Chondrocyte (in vitro differentiated cells): ENCODE measurements around the gene PAK5. TPM values are rescaled to one million over a fixed set of nuclear protein-coding genes. Genes with fewer than 3 reads are reported as not detected.
A peak's percentile ranks its signal among the peaks of the same experiment; 100 is the strongest.

Source experiments
- DNase-seq: peaks from one replicate; pipeline ENCODE4 v3.0.0; 2021; ENCODE audit warnings: mixed read lengths, low spot score
- H3K27ac Mint-ChIP-seq: one replicate; pipeline ENCODE4 v1.8.0; 2021; ENCODE audit warnings: mild to moderate bottlenecking, moderate library complexity, mixed read lengths; ENCODE audit not compliant: unreplicated experiment
- H3K27me3 Mint-ChIP-seq: 2 replicates; pipeline ENCODE4 v1.8.0; 2021; ENCODE audit warnings: low read depth, mixed read lengths
- H3K36me3 Mint-ChIP-seq: 2 replicates; pipeline ENCODE4 v1.8.0; 2021; ENCODE audit warnings: low read depth, mixed read lengths
- H3K4me1 Mint-ChIP-seq: 2 replicates; pipeline ENCODE4 v1.8.0; 2021; ENCODE audit warnings: low read depth, mild to moderate bottlenecking, mixed read lengths
- H3K4me3 Mint-ChIP-seq: one replicate; pipeline ENCODE4 v1.8.0; 2021; ENCODE audit warnings: mild to moderate bottlenecking, moderate library complexity, mixed read lengths; ENCODE audit not compliant: unreplicated experiment
- H3K9me3 Mint-ChIP-seq: 2 replicates; pipeline ENCODE4 v1.8.0; 2021; ENCODE audit warnings: low read depth, mixed read lengths
- CTCF ChIP-seq: fragments of 200-600 bp; sonication (generic); IDR thresholded peaks from 2 replicates; pipeline ENCODE4 v1.5.0; 2021; ENCODE audit warnings: antibody characterized with exemption, mild to moderate bottlenecking, moderate library complexity
- total RNA-seq: library from RNA; stranded (reverse); gene quantifications from 3 replicates; pipeline ENCODE4 v1.2.1, GENCODE V29; 2021

Gene PAK5
- total RNA-seq, 1 donor from 2014 or later: not detected

- peaks cover 1% of the 10 kb centered on the region for H3K36me3 Mint-ChIP-seq
- H3K27ac Mint-ChIP-seq: no peak overlapping the region
- H3K4me1 Mint-ChIP-seq: peaks cover 5% of the 10 kb centered on the region
- peaks cover 47% of the 10 kb centered on the region for H3K27me3 Mint-ChIP-seq
- peaks cover 7% of the 10 kb centered on the region for H3K9me3 Mint-ChIP-seq
- TF ChIP-seq CTCF: no peak
- no peak for DNase-seq
- H3K4me3 Mint-ChIP-seq: peak overlapping the region; percentile 39
These were observed 1.2 kb downstream of the PAK5 start for GRCh38 chr20:9837634-9838033.

GRCh38 chr20:9835302-9835701 lies 3.6 kb downstream of the PAK5 start:
- H3K36me3 Mint-ChIP-seq: peaks cover 1% of the 10 kb centered on the region
- TF ChIP-seq CTCF: no peak
- no peak overlapping the region for H3K27ac Mint-ChIP-seq
- peaks cover 40% of the 10 kb centered on the region for H3K27me3 Mint-ChIP-seq
- H3K4me1 Mint-ChIP-seq: peaks cover 5% of the 10 kb centered on the region
- DNase-seq: no peak
- no peaks in the 10 kb centered on the region for H3K9me3 Mint-ChIP-seq
- H3K4me3 Mint-ChIP-seq: no peak overlapping the region

GRCh38 chr20:9831032-9831431 lies 7.8 kb downstream of the PAK5 start:
- no peak for DNase-seq
- Mint-ChIP-seq H3K9me3 (no peaks in the 10 kb centered on the region), H3K27ac (no peak overlapping the region), H3K4me3 (no peak overlapping the region), H3K36me3 (peaks cover 1% of the 10 kb centered on the region), H3K27me3 (peaks cover 22% of the 10 kb centered on the region), H3K4me1 (no peaks in the 10 kb centered on the region)
- TF ChIP-seq CTCF: no peak

- no peaks in the 10 kb centered on the region for H3K4me1 Mint-ChIP-seq
- no peak overlapping the region for H3K27ac Mint-ChIP-seq
- H3K9me3 Mint-ChIP-seq: no peaks in the 10 kb centered on the region
- H3K27me3 Mint-ChIP-seq: peaks cover 14% of the 10 kb centered on the region
- TF ChIP-seq CTCF: no peak
- DNase-seq: no peak
- H3K4me3 Mint-ChIP-seq: no peak overlapping the region
- no peaks in the 10 kb centered on the region for H3K36me3 Mint-ChIP-seq
These were observed 9.0 kb downstream of the PAK5 start for GRCh38 chr20:9829835-9830234.

- no peak overlapping the region for H3K4me3 Mint-ChIP-seq
- H3K27me3 Mint-ChIP-seq: peaks cover 9% of the 10 kb centered on the region
- H3K27ac Mint-ChIP-seq: no peak overlapping the region
- TF ChIP-seq CTCF: no peak
- H3K36me3 Mint-ChIP-seq: no peaks in the 10 kb centered on the region
- no peaks in the 10 kb centered on the region for H3K9me3 Mint-ChIP-seq
- H3K4me1 Mint-ChIP-seq: no peaks in the 10 kb centered on the region
- no peak for DNase-seq
These were observed 21.2 kb downstream of the PAK5 start for GRCh38 chr20:9817654-9818053.
